Measurements from ENCODE around the gene CALHM1. TPM values are rescaled to one million over a fixed set of nuclear protein-coding genes. Genes with fewer than 3 reads are reported as not detected.

Gene CALHM1
- total and polyA plus RNA-seq, 4 donors = not detected

DNA sequence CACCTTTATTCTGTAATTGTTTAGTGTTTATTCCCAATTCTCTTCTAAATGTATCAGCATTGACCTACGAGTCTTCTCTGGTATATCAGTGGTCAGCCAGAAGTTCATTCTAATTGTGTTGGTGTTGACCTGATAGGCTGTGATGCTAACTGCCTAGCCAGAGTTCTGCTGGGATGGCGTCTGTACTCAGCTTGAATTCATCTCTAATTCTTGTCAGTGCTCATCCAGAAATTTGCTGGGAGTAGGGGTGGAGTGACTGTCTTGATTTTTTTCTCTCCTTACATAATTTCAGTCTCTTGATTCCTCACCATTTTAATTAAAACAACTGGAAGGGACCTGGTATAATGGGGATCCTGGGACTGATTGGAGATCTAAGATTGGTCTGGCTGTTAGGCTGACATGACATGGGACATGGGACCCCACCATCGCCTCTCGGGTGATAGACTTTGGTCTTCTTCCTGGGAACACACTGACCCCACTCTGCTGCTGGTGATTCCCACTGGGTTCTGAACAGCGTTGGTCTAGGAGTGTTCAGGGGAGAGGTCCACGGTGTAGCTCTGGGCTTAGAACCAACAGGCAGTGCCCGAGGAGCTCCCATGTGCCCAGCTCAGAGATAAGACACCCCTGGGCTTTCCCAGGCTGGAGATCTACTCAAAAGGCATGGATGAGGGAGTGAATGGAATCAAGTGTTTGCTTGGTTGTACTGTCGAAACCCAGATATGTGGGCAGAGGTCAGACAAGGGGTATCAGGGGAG, 38.6 kb upstream of the CALHM1 start:
- DNase-seq (ENCODE audit: low spot score) = no peak
- Histone ChIP-seq H3K9ac (ENCODE audit: low read depth in 1 of 2, low read length in 2 of 2) (no peak overlapping the region), H3K27me3 (ENCODE audit: control insufficient read depth in 4 of 4, insufficient read depth in 4 of 4, low read length in 3 of 4) (peaks cover 0 to 8% (median 5%) of the 10 kb centered on the region in 4 donors), H3K27ac (ENCODE audit: low read depth in 1 of 2, low read length in 2 of 2) (no peak overlapping the region), H3K9me3 (ENCODE audit: control insufficient read depth in 4 of 4, low read length in 3 of 4) (no peaks in the 10 kb centered on the region), H3K36me3 (ENCODE audit: control insufficient read depth in 4 of 4, insufficient read depth in 3 of 4, low read depth in 1 of 4, low read length in 3 of 4) (no peaks in the 10 kb centered on the region), H3K4me3 (ENCODE audit: low read depth in 1 of 3, low read length in 3 of 3) (no peak overlapping the region), H3K4me1 (ENCODE audit: control insufficient read depth in 4 of 4, insufficient read depth in 4 of 4, low read length in 3 of 4) (peaks cover 2 to 14% (median 9%) of the 10 kb centered on the region in 4 donors)
- no peak for TF ChIP-seq RAD21 (IDR thresholded peaks at IDR 0.05)
- TF ChIP-seq EGR1 (IDR thresholded peaks at IDR 0.05; ENCODE audit: low read depth in 2 of 2) = no peak
- TF ChIP-seq, protein P1, sequence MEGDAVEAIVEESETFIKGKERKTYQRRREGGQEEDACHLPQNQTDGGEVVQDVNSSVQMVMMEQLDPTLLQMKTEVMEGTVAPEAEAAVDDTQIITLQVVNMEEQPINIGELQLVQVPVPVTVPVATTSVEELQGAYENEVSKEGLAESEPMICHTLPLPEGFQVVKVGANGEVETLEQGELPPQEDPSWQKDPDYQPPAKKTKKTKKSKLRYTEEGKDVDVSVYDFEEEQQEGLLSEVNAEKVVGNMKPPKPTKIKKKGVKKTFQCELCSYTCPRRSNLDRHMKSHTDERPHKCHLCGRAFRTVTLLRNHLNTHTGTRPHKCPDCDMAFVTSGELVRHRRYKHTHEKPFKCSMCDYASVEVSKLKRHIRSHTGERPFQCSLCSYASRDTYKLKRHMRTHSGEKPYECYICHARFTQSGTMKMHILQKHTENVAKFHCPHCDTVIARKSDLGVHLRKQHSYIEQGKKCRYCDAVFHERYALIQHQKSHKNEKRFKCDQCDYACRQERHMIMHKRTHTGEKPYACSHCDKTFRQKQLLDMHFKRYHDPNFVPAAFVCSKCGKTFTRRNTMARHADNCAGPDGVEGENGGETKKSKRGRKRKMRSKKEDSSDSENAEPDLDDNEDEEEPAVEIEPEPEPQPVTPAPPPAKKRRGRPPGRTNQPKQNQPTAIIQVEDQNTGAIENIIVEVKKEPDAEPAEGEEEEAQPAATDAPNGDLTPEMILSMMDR (IDR thresholded peaks at IDR 0.05; ENCODE audit: low read depth, low read length, missing input control) = no peak
- TF ChIP-seq, protein P2, sequence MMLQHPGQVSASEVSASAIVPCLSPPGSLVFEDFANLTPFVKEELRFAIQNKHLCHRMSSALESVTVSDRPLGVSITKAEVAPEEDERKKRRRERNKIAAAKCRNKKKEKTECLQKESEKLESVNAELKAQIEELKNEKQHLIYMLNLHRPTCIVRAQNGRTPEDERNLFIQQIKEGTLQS (IDR thresholded peaks at IDR 0.05) = no peak
- 76% methylated on average over 8 of the region's 8 CpGs for WGBS

DNA sequence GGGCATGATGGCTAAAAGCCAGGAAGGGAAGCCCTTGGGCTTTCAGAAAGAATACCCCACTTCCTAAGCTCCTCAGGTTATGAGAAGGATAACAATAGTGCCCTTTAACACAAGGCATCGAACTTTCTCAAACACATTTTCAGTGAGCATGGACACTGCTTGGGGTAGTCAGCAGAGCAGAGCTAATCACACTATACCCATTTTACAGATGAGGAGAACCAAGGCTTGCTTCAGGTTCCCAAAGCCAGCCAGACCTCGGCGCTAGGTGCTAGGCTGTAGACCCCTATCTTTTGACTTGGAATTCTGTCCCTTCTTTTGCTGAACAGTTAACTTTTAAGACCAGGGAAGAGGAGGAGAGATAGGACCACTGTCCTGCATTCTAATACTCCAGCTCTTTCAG, 36.6 kb upstream of the CALHM1 start:
- DNase-seq (ENCODE audit: low spot score) = no peak
- Histone ChIP-seq H3K4me1 (ENCODE audit: control insufficient read depth in 4 of 4, insufficient read depth in 4 of 4, low read length in 3 of 4) (peaks cover 2 to 14% (median 9%) of the 10 kb centered on the region in 4 donors), H3K4me3 (ENCODE audit: low read depth in 1 of 3, low read length in 3 of 3) (no peak overlapping the region), H3K9ac (ENCODE audit: low read depth in 1 of 2, low read length in 2 of 2) (no peak overlapping the region), H3K27ac (ENCODE audit: low read depth in 1 of 2, low read length in 2 of 2) (no peak overlapping the region), H3K9me3 (ENCODE audit: control insufficient read depth in 4 of 4, low read length in 3 of 4) (no peaks in the 10 kb centered on the region), H3K27me3 (ENCODE audit: control insufficient read depth in 4 of 4, insufficient read depth in 4 of 4, low read length in 3 of 4) (peaks cover 0 to 8% (median 5%) of the 10 kb centered on the region in 4 donors), H3K36me3 (ENCODE audit: control insufficient read depth in 4 of 4, insufficient read depth in 3 of 4, low read depth in 1 of 4, low read length in 3 of 4) (no peaks in the 10 kb centered on the region)
- 90% methylated on average over 3 of the region's 3 CpGs for WGBS
- TF ChIP-seq, protein P3, sequence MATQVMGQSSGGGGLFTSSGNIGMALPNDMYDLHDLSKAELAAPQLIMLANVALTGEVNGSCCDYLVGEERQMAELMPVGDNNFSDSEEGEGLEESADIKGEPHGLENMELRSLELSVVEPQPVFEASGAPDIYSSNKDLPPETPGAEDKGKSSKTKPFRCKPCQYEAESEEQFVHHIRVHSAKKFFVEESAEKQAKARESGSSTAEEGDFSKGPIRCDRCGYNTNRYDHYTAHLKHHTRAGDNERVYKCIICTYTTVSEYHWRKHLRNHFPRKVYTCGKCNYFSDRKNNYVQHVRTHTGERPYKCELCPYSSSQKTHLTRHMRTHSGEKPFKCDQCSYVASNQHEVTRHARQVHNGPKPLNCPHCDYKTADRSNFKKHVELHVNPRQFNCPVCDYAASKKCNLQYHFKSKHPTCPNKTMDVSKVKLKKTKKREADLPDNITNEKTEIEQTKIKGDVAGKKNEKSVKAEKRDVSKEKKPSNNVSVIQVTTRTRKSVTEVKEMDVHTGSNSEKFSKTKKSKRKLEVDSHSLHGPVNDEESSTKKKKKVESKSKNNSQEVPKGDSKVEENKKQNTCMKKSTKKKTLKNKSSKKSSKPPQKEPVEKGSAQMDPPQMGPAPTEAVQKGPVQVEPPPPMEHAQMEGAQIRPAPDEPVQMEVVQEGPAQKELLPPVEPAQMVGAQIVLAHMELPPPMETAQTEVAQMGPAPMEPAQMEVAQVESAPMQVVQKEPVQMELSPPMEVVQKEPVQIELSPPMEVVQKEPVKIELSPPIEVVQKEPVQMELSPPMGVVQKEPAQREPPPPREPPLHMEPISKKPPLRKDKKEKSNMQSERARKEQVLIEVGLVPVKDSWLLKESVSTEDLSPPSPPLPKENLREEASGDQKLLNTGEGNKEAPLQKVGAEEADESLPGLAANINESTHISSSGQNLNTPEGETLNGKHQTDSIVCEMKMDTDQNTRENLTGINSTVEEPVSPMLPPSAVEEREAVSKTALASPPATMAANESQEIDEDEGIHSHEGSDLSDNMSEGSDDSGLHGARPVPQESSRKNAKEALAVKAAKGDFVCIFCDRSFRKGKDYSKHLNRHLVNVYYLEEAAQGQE (IDR thresholded peaks at IDR 0.05) = no peak
- TF ChIP-seq HNF4A (conservative IDR thresholded peaks at IDR 0.05) (no peak), HNF4G (IDR thresholded peaks at IDR 0.05) (no peak), GABPA (IDR thresholded peaks at IDR 0.05 in 1 of 2, conservative IDR thresholded peaks at IDR 0.05 in 1 of 2) (no peak)
- TF ChIP-seq, protein P1 (IDR thresholded peaks at IDR 0.05; ENCODE audit: low read depth, low read length, missing input control) = no peak
- TF ChIP-seq, protein P2 (IDR thresholded peaks at IDR 0.05) = no peak
